ENCODE measurements around the gene IAH1. TPM values are rescaled to one million over a fixed set of nuclear protein-coding genes. Genes with fewer than 3 reads are reported as not detected.

IAH1 gene
- total and polyA plus RNA-seq, 4 donors: 19.2 to 62.1 (median 27.0) TPM

DNA sequence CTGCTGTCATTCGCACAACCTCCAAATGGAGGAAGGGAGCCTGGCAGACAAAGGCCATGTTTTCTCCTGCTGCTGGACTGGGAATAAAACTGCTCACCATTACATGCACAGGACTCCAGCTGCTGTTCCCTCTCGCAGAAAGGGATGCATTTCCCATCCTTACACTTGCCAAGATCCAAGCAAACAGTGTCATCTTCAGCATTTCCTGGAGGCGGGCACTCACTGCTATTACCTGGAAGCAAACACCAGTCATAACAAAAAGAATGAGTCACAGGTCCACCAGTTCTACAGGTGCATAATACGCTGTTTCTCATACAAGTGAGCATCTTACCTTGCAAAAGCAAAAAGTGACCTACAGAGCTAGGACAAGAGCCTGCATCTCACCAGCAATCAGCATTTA lies 22.7 kb downstream of the IAH1 start:
- Histone ChIP-seq H3K27ac (ENCODE audit: low read depth in 1 of 2, low read length in 2 of 2) (no peak overlapping the region), H3K9ac (ENCODE audit: low read depth in 1 of 2, low read length in 2 of 2) (no peak overlapping the region), H3K36me3 (ENCODE audit: control insufficient read depth in 4 of 4, insufficient read depth in 3 of 4, low read depth in 1 of 4, low read length in 3 of 4) (peaks cover 13 to 48% (median 39%) of the 10 kb centered on the region in 4 donors), H3K4me1 (ENCODE audit: control insufficient read depth in 4 of 4, insufficient read depth in 4 of 4, low read length in 3 of 4) (no peaks in the 10 kb centered on the region), H3K4me3 (ENCODE audit: low read depth in 1 of 3, low read length in 3 of 3) (no peak overlapping the region), H3K27me3 (ENCODE audit: control insufficient read depth in 4 of 4, insufficient read depth in 4 of 4, low read length in 3 of 4) (no peaks in the 10 kb centered on the region), H3K9me3 (ENCODE audit: control insufficient read depth in 4 of 4, low read length in 3 of 4) (no peaks in the 10 kb centered on the region)
- 93% methylated on average over 4 of the region's 4 CpGs for WGBS
- TF ChIP-seq RXRA (IDR thresholded peaks at IDR 0.05) (no peak), SP1 (IDR thresholded peaks at IDR 0.05) (no peak), TAF1 (conservative IDR thresholded peaks at IDR 0.05) (no peak), NR2F2 (IDR thresholded peaks at IDR 0.05) (no peak), YY1 (IDR thresholded peaks at IDR 0.05) (no peak), HNF4G (IDR thresholded peaks at IDR 0.05) (no peak), FOXA1 (IDR thresholded peaks at IDR 0.05) (no peak), GABPA (IDR thresholded peaks at IDR 0.05 in 1 of 2, conservative IDR thresholded peaks at IDR 0.05 in 1 of 2) (no peak), RAD21 (IDR thresholded peaks at IDR 0.05) (no peak), EGR1 (IDR thresholded peaks at IDR 0.05; ENCODE audit: low read depth in 2 of 2) (no peak), HNF4A (conservative IDR thresholded peaks at IDR 0.05) (no peak), FOXA2 (IDR thresholded peaks at IDR 0.05) (no peak), JUND (IDR thresholded peaks at IDR 0.05) (no peak)
- TF ChIP-seq, protein P1, sequence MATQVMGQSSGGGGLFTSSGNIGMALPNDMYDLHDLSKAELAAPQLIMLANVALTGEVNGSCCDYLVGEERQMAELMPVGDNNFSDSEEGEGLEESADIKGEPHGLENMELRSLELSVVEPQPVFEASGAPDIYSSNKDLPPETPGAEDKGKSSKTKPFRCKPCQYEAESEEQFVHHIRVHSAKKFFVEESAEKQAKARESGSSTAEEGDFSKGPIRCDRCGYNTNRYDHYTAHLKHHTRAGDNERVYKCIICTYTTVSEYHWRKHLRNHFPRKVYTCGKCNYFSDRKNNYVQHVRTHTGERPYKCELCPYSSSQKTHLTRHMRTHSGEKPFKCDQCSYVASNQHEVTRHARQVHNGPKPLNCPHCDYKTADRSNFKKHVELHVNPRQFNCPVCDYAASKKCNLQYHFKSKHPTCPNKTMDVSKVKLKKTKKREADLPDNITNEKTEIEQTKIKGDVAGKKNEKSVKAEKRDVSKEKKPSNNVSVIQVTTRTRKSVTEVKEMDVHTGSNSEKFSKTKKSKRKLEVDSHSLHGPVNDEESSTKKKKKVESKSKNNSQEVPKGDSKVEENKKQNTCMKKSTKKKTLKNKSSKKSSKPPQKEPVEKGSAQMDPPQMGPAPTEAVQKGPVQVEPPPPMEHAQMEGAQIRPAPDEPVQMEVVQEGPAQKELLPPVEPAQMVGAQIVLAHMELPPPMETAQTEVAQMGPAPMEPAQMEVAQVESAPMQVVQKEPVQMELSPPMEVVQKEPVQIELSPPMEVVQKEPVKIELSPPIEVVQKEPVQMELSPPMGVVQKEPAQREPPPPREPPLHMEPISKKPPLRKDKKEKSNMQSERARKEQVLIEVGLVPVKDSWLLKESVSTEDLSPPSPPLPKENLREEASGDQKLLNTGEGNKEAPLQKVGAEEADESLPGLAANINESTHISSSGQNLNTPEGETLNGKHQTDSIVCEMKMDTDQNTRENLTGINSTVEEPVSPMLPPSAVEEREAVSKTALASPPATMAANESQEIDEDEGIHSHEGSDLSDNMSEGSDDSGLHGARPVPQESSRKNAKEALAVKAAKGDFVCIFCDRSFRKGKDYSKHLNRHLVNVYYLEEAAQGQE (IDR thresholded peaks at IDR 0.05): no peak
- TF ChIP-seq, protein P2, sequence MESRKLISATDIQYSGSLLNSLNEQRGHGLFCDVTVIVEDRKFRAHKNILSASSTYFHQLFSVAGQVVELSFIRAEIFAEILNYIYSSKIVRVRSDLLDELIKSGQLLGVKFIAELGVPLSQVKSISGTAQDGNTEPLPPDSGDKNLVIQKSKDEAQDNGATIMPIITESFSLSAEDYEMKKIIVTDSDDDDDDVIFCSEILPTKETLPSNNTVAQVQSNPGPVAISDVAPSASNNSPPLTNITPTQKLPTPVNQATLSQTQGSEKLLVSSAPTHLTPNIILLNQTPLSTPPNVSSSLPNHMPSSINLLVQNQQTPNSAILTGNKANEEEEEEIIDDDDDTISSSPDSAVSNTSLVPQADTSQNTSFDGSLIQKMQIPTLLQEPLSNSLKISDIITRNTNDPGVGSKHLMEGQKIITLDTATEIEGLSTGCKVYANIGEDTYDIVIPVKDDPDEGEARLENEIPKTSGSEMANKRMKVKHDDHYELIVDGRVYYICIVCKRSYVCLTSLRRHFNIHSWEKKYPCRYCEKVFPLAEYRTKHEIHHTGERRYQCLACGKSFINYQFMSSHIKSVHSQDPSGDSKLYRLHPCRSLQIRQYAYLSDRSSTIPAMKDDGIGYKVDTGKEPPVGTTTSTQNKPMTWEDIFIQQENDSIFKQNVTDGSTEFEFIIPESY (IDR thresholded peaks at IDR 0.05): no peak
- TF ChIP-seq, protein P3, sequence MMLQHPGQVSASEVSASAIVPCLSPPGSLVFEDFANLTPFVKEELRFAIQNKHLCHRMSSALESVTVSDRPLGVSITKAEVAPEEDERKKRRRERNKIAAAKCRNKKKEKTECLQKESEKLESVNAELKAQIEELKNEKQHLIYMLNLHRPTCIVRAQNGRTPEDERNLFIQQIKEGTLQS (IDR thresholded peaks at IDR 0.05): no peak
- TF ChIP-seq, protein P4, sequence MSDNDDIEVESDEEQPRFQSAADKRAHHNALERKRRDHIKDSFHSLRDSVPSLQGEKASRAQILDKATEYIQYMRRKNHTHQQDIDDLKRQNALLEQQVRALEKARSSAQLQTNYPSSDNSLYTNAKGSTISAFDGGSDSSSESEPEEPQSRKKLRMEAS (IDR thresholded peaks at IDR 0.05): no peak
- TF ChIP-seq, protein P5, sequence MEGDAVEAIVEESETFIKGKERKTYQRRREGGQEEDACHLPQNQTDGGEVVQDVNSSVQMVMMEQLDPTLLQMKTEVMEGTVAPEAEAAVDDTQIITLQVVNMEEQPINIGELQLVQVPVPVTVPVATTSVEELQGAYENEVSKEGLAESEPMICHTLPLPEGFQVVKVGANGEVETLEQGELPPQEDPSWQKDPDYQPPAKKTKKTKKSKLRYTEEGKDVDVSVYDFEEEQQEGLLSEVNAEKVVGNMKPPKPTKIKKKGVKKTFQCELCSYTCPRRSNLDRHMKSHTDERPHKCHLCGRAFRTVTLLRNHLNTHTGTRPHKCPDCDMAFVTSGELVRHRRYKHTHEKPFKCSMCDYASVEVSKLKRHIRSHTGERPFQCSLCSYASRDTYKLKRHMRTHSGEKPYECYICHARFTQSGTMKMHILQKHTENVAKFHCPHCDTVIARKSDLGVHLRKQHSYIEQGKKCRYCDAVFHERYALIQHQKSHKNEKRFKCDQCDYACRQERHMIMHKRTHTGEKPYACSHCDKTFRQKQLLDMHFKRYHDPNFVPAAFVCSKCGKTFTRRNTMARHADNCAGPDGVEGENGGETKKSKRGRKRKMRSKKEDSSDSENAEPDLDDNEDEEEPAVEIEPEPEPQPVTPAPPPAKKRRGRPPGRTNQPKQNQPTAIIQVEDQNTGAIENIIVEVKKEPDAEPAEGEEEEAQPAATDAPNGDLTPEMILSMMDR (IDR thresholded peaks at IDR 0.05; ENCODE audit: low read depth, low read length, missing input control): no peak
- no peak for DNase-seq (ENCODE audit: low spot score)

All from liver (tissue), 9 donors.